GM21360 (cell line): Measurements from ENCODE around the gene SIX5.
A peak's percentile ranks its signal among the peaks of the same experiment; 100 is the strongest.

Experiments used
- ATAC-seq: cut with Tn5 transposase; IDR thresholded peaks from one replicate; pipeline ENCODE4 v1.9.1; 2021; ENCODE audit warnings: mild to moderate bottlenecking, moderate library complexity; ENCODE audit not compliant: unreplicated experiment

SIX5 gene

GRCh38 chr19:45793178-45793564 lies 24.1 kb upstream of the SIX5 start:
- peak; percentile 10 for ATAC-seq

GRCh38 chr19:45792470-45793177 lies 23.6 kb upstream of the SIX5 start, which contains the start of gene DMWD:
DMWD (minus strand) TSS chr19:45792845; CDS start chr19:45792756, 89 bp downstream.
- ATAC-seq, result peak; percentile 86

GRCh38 chr19:45791744-45792469 lies 22.9 kb upstream of the SIX5 start:
- peak; percentile 11 for ATAC-seq

- ATAC-seq, result no peak
Measured at GRCh38 chr19:45790942-45791341, 21.9 kb upstream of the SIX5 start.

- no peak for ATAC-seq
Measured at GRCh38 chr19:45789035-45789786, 20.2 kb upstream of the SIX5 start.

- no peak for ATAC-seq
Measured at GRCh38 chr19:45786533-45786894, 17.5 kb upstream of the SIX5 start.

- no peak for ATAC-seq
Measured at GRCh38 chr19:45785781-45786532, 16.9 kb upstream of the SIX5 start.

GRCh38 chr19:45785097-45785496 lies 16.0 kb upstream of the SIX5 start:
- no peak for ATAC-seq

- ATAC-seq, result no peak
Measured at GRCh38 chr19:45784096-45784495, 15.0 kb upstream of the SIX5 start.

- ATAC-seq, result no peak
Measured at GRCh38 chr19:45782820-45783785, 14.1 kb upstream of the SIX5 start.

- ATAC-seq, result no peak
Measured at GRCh38 chr19:45782162-45782691, 13.2 kb upstream of the SIX5 start, which contains the start of gene DMPK. DMPK (minus strand) TSS chr19:45782490; CDS start chr19:45782352, 138 bp downstream.

GRCh38 chr19:45781214-45782161 lies 12.4 kb upstream of the SIX5 start:
- ATAC-seq, result no peak

- no peak for ATAC-seq
Measured at GRCh38 chr19:45780448-45781213, 11.6 kb upstream of the SIX5 start.

- ATAC-seq, result no peak
Measured at GRCh38 chr19:45780146-45780447, 11.0 kb upstream of the SIX5 start.

GRCh38 chr19:45779231-45780145 lies 10.4 kb upstream of the SIX5 start:
- peak; percentile 67 for ATAC-seq

GRCh38 chr19:45778010-45778661 lies 9.1 kb upstream of the SIX5 start:
- ATAC-seq, result no peak
